HG02798 (cell line): Measurements from ENCODE around the gene SLAMF1.
"Not testable (repeated sequence)": the region's sequence is repeated elsewhere in the genome, so short reads cannot be mapped to it uniquely, and the experiment has no call there.

ENCODE experiments used
- ATAC-seq: cut with Tn5 transposase; IDR thresholded peaks from one replicate; pipeline ENCODE4 v1.9.1; 2021; ENCODE audit warnings: mild to moderate bottlenecking; ENCODE audit not compliant: unreplicated experiment, poor library complexity

The SLAMF1 gene

GRCh38 chr1:160570840-160571239, 76.0 kb downstream of the SLAMF1 start:
- ATAC-seq: no peak

GRCh38 chr1:160569806-160570205, 77.0 kb downstream of the SLAMF1 start:
- no peak for ATAC-seq

- peak; percentile 60 for ATAC-seq
Observed at GRCh38 chr1:160567858-160568682, 78.8 kb downstream of the SLAMF1 start.

GRCh38 chr1:160567341-160567740, 79.5 kb downstream of the SLAMF1 start:
- ATAC-seq: no peak

- ATAC-seq: no peak
Observed at GRCh38 chr1:160565564-160565963, 81.3 kb downstream of the SLAMF1 start.

GRCh38 chr1:160563230-160563629, 83.6 kb downstream of the SLAMF1 start:
- ATAC-seq: not testable (repeated sequence)

GRCh38 chr1:160562745-160563144, 84.1 kb downstream of the SLAMF1 start:
- ATAC-seq: not testable (repeated sequence)

GRCh38 chr1:160560806-160561205, 86.0 kb downstream of the SLAMF1 start:
- no peak for ATAC-seq

GRCh38 chr1:160560045-160560705, 86.7 kb downstream of the SLAMF1 start:
- no peak for ATAC-seq

GRCh38 chr1:160559437-160559836, 87.4 kb downstream of the SLAMF1 start:
- ATAC-seq: not testable (repeated sequence)

GRCh38 chr1:160558660-160559380, 88.0 kb downstream of the SLAMF1 start:
- ATAC-seq: no peak
